ENCODE results near the gene CYTH1. TPM values are rescaled to one million over a fixed set of nuclear protein-coding genes. Genes with fewer than 3 reads are reported as not detected.

The CYTH1 gene
- polyA plus RNA-seq, 1 donor from 2014 or later: 120 TPM

GRCh38 chr17:78818932-78819331 lies 36.9 kb upstream of the CYTH1 start:
- H2AFZ ChIP-seq (ENCODE audit: low read depth, low read length): no peak overlapping the region
- H3K36me3 ChIP-seq (ENCODE audit: insufficient read depth, low read length): peaks cover 3% of the 10 kb centered on the region
- no peaks in the 10 kb centered on the region for H3F3A ChIP-seq (ENCODE audit: insufficient read depth, low read length, poor library complexity, severe bottlenecking)
- TF ChIP-seq MXI1 (conservative IDR thresholded peaks at IDR 0.05; ENCODE audit: poor library complexity, severe bottlenecking) (no peak), CTCF (IDR thresholded peaks at IDR 0.05; ENCODE audit: poor library complexity, severe bottlenecking) (no peak), TAF1 (IDR thresholded peaks at IDR 0.05; ENCODE audit: low read depth) (no peak), SMC3 (conservative IDR thresholded peaks at IDR 0.05; ENCODE audit: poor library complexity) (no peak), REST (IDR thresholded peaks at IDR 0.05; ENCODE audit: borderline replicate concordance) (no peak), POLR2AphosphoS5 (IDR thresholded peaks at IDR 0.05) (no peak), EZH2 (IDR thresholded peaks at IDR 0.05; ENCODE audit: borderline replicate concordance, insufficient read depth, low read length, poor library complexity, severe bottlenecking) (no peak), RAD21 (conservative IDR thresholded peaks at IDR 0.05) (no peak)
- H3K9me2 ChIP-seq (ENCODE audit: insufficient read depth, low read length): no peaks in the 10 kb centered on the region
- no peak overlapping the region for H3K4me3 ChIP-seq (ENCODE audit: low read length)
- H3K27ac ChIP-seq (ENCODE audit: low read length): no peak overlapping the region
- no peak overlapping the region for H3K9ac ChIP-seq (ENCODE audit: low read length)
- no peaks in the 10 kb centered on the region for H3K27me3 ChIP-seq (ENCODE audit: insufficient read depth, low read depth, low read length)
- H4K20me1 ChIP-seq (ENCODE audit: insufficient read depth): no peaks in the 10 kb centered on the region
- H3K4me2 ChIP-seq (ENCODE audit: low read length): no peak overlapping the region
- H3K79me2 ChIP-seq (replicated peaks; ENCODE audit: insufficient read depth, low read length): no peaks in the 10 kb centered on the region
- H3K9me3 ChIP-seq (ENCODE audit: low read length): no peaks in the 10 kb centered on the region

DNA sequence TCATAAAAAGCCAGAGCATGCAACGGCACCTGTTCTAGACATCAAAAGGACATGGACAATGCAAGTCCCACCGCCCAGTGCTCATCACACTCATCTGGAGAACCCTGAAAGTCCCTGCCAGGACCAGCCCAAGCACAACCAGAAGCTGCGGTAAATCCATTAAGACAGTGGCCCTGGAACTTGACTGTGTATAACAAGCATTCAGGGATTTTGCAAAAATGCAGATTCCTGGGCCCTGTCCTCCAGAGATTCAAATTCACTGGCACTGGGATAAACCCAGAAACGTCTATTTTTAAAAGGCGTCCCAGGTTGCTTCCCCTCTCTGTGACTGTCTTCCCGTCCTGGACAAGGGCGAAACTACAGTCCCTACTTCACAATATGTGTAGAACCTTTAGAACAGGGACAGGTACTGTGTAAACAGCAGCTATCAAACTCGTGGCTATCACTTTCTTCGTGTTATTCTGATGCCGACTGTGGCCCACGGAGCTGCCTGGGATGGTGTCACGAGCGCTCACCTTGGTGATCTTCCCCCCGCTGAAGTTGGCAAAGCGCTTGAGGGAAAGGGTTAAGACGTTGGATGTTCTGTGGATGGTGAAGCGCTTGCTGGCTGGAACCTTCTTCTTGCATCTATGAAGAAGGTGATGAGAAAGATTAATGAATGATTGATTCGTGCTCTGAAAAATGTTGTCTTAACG lies 36.2 kb upstream of the CYTH1 start:
- Histone ChIP-seq H4K20me1 (ENCODE audit: insufficient read depth) (no peaks in the 10 kb centered on the region), H3K79me2 (replicated peaks; ENCODE audit: insufficient read depth, low read length) (no peaks in the 10 kb centered on the region), H3F3A (ENCODE audit: insufficient read depth, low read length, poor library complexity, severe bottlenecking) (no peaks in the 10 kb centered on the region), H3K9ac (ENCODE audit: low read length) (no peak overlapping the region), H3K36me3 (ENCODE audit: insufficient read depth, low read length) (peaks cover 3% of the 10 kb centered on the region), H3K27ac (ENCODE audit: low read length) (no peak overlapping the region), H3K4me3 (ENCODE audit: low read length) (no peak overlapping the region), H3K4me2 (ENCODE audit: low read length) (no peak overlapping the region), H3K27me3 (ENCODE audit: insufficient read depth, low read depth, low read length) (no peaks in the 10 kb centered on the region), H3K9me3 (ENCODE audit: low read length) (no peaks in the 10 kb centered on the region), H2AFZ (ENCODE audit: low read depth, low read length) (no peak overlapping the region), H3K9me2 (ENCODE audit: insufficient read depth, low read length) (no peaks in the 10 kb centered on the region)
- TF ChIP-seq SMC3 (conservative IDR thresholded peaks at IDR 0.05; ENCODE audit: poor library complexity) (no peak), EZH2 (IDR thresholded peaks at IDR 0.05; ENCODE audit: borderline replicate concordance, insufficient read depth, low read length, poor library complexity, severe bottlenecking) (no peak), POLR2AphosphoS5 (IDR thresholded peaks at IDR 0.05) (no peak), REST (IDR thresholded peaks at IDR 0.05; ENCODE audit: borderline replicate concordance) (no peak), CTCF (IDR thresholded peaks at IDR 0.05; ENCODE audit: poor library complexity, severe bottlenecking) (no peak), RAD21 (conservative IDR thresholded peaks at IDR 0.05) (no peak), EP300 (conservative IDR thresholded peaks at IDR 0.05; ENCODE audit: poor library complexity, severe bottlenecking) (no peak), TAF1 (IDR thresholded peaks at IDR 0.05; ENCODE audit: low read depth) (no peak), MXI1 (conservative IDR thresholded peaks at IDR 0.05; ENCODE audit: poor library complexity, severe bottlenecking) (no peak)

Data from neural cell (in vitro differentiated cells).